Loucy (cell line): Measurements from ENCODE around the gene STRBP.

Source experiments
- H2AFZ ChIP-seq: fragments of 200-600 bp; sonication (generic); 2 replicates; pipeline ENCODE4 v1.6.0; 2016; ENCODE audit warnings: antibody characterized with exemption, mild to moderate bottlenecking, low read length, moderate library complexity
- H3F3A ChIP-seq: fragments of 200-600 bp; 2 replicates; pipeline ENCODE4 v1.6.0; 2016; ENCODE audit warnings: antibody characterized with exemption, low read depth, mild to moderate bottlenecking
- H3K27me3 ChIP-seq: fragments of 200-600 bp; sonication (generic); 2 replicates; pipeline ENCODE4 v1.6.1; 2014; ENCODE audit warnings: low read length, mild to moderate bottlenecking; ENCODE audit not compliant: insufficient read depth, poor library complexity, severe bottlenecking
- H3K36me3 ChIP-seq: fragments of 200-600 bp; sonication (generic); 2 replicates; pipeline ENCODE4 v1.6.1; 2016; ENCODE audit warnings: low read length; ENCODE audit not compliant: insufficient read depth
- H3K4me1 ChIP-seq: fragments of 200-600 bp; sonication (generic); 2 replicates; pipeline ENCODE4 v1.5.1; 2014; ENCODE audit warnings: low read length, mild to moderate bottlenecking; ENCODE audit not compliant: insufficient read depth, poor library complexity, severe bottlenecking
- H3K4me2 ChIP-seq: fragments of 200-600 bp; sonication (generic); 2 replicates; pipeline ENCODE4 v1.6.0; 2014; ENCODE audit warnings: antibody characterized with exemption, low read length, low read depth, mild to moderate bottlenecking; ENCODE audit not compliant: poor library complexity, severe bottlenecking
- H3K4me3 ChIP-seq: fragments of 200-600 bp; sonication (generic); 2 replicates; pipeline ENCODE4 v1.5.1; 2014; ENCODE audit warnings: low read length, mild to moderate bottlenecking, mixed read lengths; ENCODE audit not compliant: poor library complexity, severe bottlenecking
- H3K79me2 ChIP-seq: fragments of 200-600 bp; sonication (generic); 2 replicates; pipeline ENCODE4 v1.6.1; 2014; ENCODE audit warnings: low read length; ENCODE audit not compliant: insufficient read depth
- H3K9ac ChIP-seq: fragments of 200-600 bp; sonication (generic); 2 replicates; pipeline ENCODE4 v1.6.0; 2014; ENCODE audit warnings: mild to moderate bottlenecking, low read depth, low read length, moderate library complexity; ENCODE audit not compliant: poor library complexity, severe bottlenecking
- H3K9me2 ChIP-seq: fragments of 200-600 bp; sonication (generic); replicated peaks from 2 replicates; pipeline ENCODE4 v1.6.1; 2016; ENCODE audit warnings: low read depth, low read length, mixed read lengths
- H3K9me3 ChIP-seq: fragments of 200-600 bp; sonication (generic); 2 replicates; pipeline ENCODE4 v1.6.1; 2014; ENCODE audit warnings: mild to moderate bottlenecking, antibody characterized with exemption, low read length, low read depth; ENCODE audit not compliant: insufficient read depth
- H4K20me1 ChIP-seq: fragments of 200-600 bp; sonication (generic); 2 replicates; pipeline ENCODE4 v1.6.0; 2014; ENCODE audit warnings: antibody characterized with exemption, low read length, mild to moderate bottlenecking; ENCODE audit not compliant: insufficient read depth, poor library complexity, severe bottlenecking
- CTCF ChIP-seq: fragments of 200-600 bp; sonication (generic); conservative IDR thresholded peaks from 2 replicates; pipeline ENCODE4 v1.5.1; 2014; ENCODE audit warnings: mild to moderate bottlenecking, antibody characterized with exemption, low read length
- EZH2phosphoT487 ChIP-seq: fragments of 200-600 bp; IDR thresholded peaks from 2 replicates; pipeline ENCODE4 v1.6.1; 2018; ENCODE audit warnings: antibody characterized with exemption, mild to moderate bottlenecking, moderate library complexity, borderline replicate concordance

The STRBP gene

GRCh38 chr9:123120953-123121352, 147.4 kb downstream of the STRBP start:
- H3K27me3 ChIP-seq = no peaks in the 10 kb centered on the region
- H3K9me2 ChIP-seq = no peaks in the 10 kb centered on the region
- H3K9ac ChIP-seq = no peak overlapping the region
- H3K4me3 ChIP-seq = no peak overlapping the region
- no peak overlapping the region for H3K4me2 ChIP-seq
- H2AFZ ChIP-seq = no peak overlapping the region
- TF ChIP-seq EZH2phosphoT487 = no peak
- TF ChIP-seq CTCF = no peak
- H3F3A ChIP-seq = no peaks in the 10 kb centered on the region
- peaks cover 28% of the 10 kb centered on the region; the same call in 1 of the 2 replicates for H3K36me3 ChIP-seq
- no peaks in the 10 kb centered on the region for H4K20me1 ChIP-seq
- H3K9me3 ChIP-seq = no peaks in the 10 kb centered on the region
- H3K4me1 ChIP-seq = no peaks in the 10 kb centered on the region
- no peaks in the 10 kb centered on the region for H3K79me2 ChIP-seq

GRCh38 chr9:123120131-123120530, 148.3 kb downstream of the STRBP start:
- H3K79me2 ChIP-seq = no peaks in the 10 kb centered on the region
- peaks cover 26% of the 10 kb centered on the region; the same call in 1 of the 2 replicates for H3K36me3 ChIP-seq
- no peaks in the 10 kb centered on the region for H3K9me2 ChIP-seq
- H3K27me3 ChIP-seq = no peaks in the 10 kb centered on the region
- TF ChIP-seq CTCF (no peak), EZH2phosphoT487 (no peak)
- no peak overlapping the region for H2AFZ ChIP-seq
- no peaks in the 10 kb centered on the region for H3F3A ChIP-seq
- no peak overlapping the region for H3K4me3 ChIP-seq
- no peak overlapping the region for H3K4me2 ChIP-seq
- no peaks in the 10 kb centered on the region for H3K9me3 ChIP-seq
- H3K4me1 ChIP-seq = no peaks in the 10 kb centered on the region
- H4K20me1 ChIP-seq = no peaks in the 10 kb centered on the region
- H3K9ac ChIP-seq = no peak overlapping the region

GRCh38 chr9:123119566-123119965, 148.8 kb downstream of the STRBP start:
- no peak overlapping the region for H3K4me2 ChIP-seq
- H3K9me2 ChIP-seq = no peaks in the 10 kb centered on the region
- H3F3A ChIP-seq = no peaks in the 10 kb centered on the region
- no peaks in the 10 kb centered on the region for H3K4me1 ChIP-seq
- no peak overlapping the region for H2AFZ ChIP-seq
- H4K20me1 ChIP-seq = no peaks in the 10 kb centered on the region
- H3K9me3 ChIP-seq = no peaks in the 10 kb centered on the region
- peaks cover 27% of the 10 kb centered on the region; the same call in 1 of the 2 replicates for H3K36me3 ChIP-seq
- TF ChIP-seq CTCF (no peak), EZH2phosphoT487 (no peak)
- no peaks in the 10 kb centered on the region for H3K79me2 ChIP-seq
- H3K27me3 ChIP-seq = no peaks in the 10 kb centered on the region
- H3K9ac ChIP-seq = no peak overlapping the region
- H3K4me3 ChIP-seq = no peak overlapping the region
